IPS-NIHi11 (cell line): ENCODE data around the gene GPBAR1.

Experiments used
- DNase-seq: peaks from one replicate; pipeline ENCODE4 v3.0.0; 2012; ENCODE audit warnings: mixed read lengths, low spot score

GPBAR1 gene

DNA sequence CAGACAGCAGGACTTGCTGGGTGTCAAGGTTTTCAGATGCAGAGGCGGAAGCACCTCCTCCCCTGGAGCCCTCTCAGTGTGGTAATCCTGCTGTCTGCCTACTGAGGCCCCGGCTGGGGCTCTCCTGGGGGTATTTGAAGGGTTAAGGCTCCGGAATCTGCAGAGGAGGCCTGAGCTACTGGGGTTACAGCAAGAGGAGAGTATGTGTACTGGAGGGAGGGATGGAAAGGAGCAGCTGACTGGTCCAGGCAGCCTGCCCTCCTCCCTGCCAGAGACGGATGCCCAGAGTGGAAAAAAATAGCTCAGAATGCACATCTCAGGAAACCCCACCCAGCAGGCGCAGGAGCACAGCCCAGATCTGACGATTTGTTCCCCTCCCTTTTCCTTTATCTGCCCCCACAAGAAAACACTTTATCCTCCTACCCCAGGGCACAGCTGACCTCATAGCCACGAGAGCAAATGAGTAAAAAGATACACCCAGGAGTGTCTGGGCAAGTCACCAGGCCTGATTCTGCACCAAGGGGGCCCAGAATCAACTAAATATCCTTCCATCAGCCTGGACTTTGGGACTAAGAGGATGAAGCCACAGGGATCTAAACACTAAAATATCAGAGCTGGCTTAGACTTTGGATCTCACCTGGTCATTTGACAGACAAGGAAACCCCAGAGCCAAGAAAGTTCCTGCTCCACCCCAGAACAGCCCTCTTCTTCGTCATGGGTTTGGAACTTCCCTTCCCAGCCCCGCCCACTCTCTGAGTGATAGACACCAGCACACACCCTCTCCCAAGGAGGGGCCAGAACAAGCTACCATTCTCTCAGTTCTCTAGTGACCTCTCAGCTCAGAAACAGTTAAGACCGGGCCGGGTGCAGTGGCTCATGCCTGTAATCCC, 26.0 kb downstream of the GPBAR1 start:
- DNase-seq, result peak; percentile 85

- DNase-seq, result no peak
Measured at GRCh38 chr2:218289639-218290315, 29.0 kb downstream of the GPBAR1 start.

DNA sequence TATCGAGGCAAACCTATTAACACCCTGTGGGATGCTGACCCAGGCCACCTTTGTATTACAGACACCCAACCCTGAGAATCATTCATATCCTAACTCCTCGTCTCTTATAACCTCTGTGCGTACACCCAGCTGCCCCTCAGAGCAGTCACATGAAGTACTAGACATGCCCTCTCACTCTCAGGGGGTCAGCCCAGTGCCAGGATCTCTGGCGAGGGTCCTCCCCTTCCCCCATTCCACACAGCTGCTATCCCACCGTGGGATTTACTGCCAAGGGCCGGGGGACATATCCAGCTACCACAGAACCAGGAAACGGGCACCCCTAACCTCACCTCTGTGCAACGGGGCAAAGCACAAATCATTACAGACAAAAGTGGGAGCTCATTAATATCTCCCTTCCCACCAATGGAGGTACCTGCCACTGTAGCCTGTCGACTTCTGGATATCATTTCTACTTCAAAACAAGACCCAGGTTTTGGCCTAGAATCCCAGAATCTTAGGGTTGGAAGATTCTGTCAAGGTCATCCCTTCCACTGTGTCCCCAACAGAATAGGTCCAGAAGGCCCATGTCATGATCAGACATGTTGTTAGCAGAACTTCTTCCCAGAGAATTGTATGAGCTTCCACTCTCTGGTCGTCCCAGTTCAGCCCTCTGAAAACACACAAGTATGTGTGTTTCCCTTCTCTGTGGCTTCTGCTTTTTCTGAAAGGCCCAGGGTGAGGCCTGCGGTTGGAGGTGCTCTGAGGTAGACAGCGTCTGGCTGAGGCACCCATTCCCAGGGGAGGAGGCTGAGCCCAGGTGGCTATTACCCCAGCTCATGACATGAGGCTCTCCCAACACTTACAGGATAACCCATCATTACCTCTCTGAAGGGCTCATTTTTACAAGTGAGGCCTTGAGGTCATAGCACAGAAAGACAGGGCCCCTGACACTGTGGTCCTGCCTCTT, 29.8 kb downstream of the GPBAR1 start:
- DNase-seq, result no peak

GRCh38 chr2:218291318-218292047, 30.7 kb downstream of the GPBAR1 start:
- DNase-seq, result no peak

- peak; percentile 98 for DNase-seq
Measured at GRCh38 chr2:218292048-218293014, 31.5 kb downstream of the GPBAR1 start, which contains the start of gene TMBIM1. Gene TMBIM1, minus strand, starts transcription at chr2:218292503. Its CDS starts 10,362 bp downstream, at chr2:218282141.

DNA sequence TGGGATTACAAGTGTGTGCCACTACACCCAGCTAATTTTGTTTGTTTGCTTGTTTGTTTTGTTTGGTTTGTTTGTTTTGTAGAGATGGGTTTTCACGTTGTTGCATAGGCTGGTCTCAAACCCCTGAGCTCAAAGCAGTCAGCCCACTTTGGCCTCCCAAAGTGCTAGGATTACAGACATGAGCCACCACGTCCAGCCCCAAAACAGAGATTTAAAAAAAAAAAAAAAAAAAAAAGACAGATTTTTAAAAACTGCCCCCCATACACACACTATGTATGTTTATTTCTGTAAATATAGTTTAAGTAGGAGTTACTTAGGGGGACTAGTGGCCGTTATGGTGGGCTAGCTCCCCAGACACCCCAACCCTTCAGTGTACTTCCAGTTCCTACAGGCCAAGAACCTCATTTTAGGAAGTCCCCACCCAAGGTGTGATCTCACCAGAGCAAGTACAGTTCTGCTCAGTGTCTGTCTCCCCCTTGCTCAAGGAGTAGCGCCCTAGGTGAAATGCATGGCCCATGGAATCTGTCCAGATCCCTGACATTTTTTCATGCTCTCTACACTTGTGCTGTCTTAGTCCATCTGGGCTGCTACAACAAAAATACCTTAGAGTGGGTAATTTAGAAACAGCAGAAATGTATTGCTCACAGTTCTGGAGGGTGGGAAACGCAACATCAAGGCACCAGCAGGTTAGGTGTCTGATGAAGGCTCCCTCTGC, 33.1 kb downstream of the GPBAR1 start:
- no peak for DNase-seq

DNA sequence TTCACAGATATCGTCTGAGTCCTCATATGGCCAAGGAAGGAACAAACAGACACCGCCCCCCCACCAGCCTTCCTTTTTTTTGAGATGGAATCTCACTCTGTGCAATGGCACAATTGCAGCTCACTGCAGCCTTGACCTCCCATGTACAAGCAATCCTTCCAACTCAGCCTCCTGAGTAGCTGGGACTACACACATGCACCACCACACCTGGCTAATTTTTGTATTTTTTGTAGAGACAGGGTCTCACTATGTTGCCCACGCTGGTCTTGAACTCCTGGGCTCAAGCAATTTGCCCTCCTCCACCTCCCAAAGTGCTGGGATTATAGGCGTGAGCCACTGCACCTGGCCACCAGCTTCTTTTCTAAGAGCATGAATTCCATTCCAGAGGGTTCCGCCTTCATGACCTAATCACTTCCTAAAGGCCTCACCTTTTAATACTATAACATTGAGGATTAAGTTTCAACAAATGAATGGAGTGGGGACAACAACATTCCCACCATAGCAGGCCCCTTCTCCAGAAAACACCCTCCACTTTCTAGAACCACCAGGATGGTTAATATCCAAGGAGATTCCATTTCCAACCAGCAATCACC, 33.7 kb downstream of the GPBAR1 start:
- no peak for DNase-seq

- DNase-seq, result no peak
Measured at GRCh38 chr2:218295029-218295428, 34.2 kb downstream of the GPBAR1 start.

DNA sequence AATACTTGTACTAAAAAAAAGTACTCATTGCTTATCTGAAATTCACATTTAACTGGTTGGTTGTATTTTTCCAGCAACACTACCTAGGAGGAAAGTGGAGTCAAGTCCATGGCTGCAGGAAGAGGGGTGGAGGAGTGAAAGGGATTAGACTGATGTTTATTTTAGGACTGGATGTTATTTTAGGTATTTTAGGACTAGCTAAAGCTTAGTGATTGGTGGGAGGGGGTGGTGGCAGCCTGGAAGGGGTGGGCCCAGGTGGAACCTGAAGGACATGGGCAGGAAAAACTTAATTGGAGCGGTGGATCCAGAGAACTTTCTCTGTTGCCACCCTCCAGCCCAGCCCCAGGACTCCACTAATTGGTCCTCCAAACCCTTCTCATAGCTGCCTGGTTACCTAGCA, 35.4 kb downstream of the GPBAR1 start:
- no peak for DNase-seq

- no peak for DNase-seq
Measured at GRCh38 chr2:218296847-218297246, 36.0 kb downstream of the GPBAR1 start.

DNA sequence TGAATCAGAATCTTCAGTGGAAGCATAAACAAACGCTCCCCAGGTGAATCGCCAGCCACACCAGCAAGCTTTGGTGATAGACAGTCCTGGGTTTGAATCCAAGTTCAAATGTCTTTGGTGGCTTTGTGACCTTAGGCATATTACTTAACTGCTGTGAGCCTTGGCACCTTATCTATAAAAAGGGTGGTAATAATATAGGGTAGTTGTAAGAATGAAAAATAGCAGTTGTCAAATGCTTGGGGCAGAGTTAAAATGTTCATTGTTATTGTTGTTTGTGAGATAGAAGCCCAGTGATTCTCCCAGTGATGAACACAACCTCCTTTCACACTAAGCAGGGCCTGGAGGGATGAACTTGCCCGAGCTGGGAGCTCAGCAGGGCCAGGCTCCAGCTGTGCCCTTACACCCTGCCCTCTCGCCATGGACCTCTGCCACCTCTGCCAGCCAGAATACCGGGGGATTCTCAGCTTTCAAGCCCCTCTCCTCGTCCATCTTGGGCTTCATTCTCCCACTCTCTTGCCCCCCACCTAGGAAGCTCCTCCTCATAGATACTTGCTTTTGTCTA, 37.6 kb downstream of the GPBAR1 start:
- DNase-seq, result no peak

GRCh38 chr2:218300141-218300540, 39.3 kb downstream of the GPBAR1 start:
- DNase-seq, result no peak

- peak; percentile 79 for DNase-seq
Measured at GRCh38 chr2:218301176-218301819, 40.5 kb downstream of the GPBAR1 start.

GRCh38 chr2:218305383-218305782, 44.6 kb downstream of the GPBAR1 start:
- no peak for DNase-seq

DNA sequence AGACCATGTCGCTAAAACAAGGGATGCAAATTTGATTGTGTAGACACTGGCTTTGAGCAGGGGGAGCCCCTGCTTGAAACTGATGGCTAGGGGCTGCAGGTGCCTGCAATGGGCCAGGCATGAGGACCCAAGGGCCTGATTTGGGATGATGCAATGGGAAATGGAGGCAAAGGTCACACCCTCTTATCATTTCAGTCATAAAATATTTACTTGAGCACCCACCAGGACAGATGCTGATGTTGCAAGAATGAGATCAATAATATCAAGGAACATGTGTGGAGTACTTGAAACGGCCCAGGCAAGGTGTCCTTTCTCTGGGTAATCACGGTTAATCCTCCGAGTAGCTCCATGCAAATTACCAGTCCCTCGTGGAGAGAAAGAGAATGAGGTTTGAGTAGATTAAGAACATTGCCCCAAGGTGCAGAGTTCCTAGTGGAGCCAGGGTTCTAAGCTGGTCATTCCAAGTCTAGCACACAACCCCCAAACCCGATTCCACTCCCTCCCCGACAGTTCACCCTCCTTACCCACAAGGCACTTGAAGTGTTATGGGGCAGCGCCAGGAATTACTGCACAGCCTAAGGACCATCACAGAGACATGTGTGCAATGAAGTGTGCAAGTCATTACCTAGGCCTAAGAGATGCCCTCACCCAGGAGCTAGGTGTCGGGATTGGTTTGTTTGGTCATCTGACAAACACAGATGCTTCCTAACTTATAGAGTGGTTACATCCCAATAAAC, 45.5 kb downstream of the GPBAR1 start:
- DNase-seq, result no peak

DNA sequence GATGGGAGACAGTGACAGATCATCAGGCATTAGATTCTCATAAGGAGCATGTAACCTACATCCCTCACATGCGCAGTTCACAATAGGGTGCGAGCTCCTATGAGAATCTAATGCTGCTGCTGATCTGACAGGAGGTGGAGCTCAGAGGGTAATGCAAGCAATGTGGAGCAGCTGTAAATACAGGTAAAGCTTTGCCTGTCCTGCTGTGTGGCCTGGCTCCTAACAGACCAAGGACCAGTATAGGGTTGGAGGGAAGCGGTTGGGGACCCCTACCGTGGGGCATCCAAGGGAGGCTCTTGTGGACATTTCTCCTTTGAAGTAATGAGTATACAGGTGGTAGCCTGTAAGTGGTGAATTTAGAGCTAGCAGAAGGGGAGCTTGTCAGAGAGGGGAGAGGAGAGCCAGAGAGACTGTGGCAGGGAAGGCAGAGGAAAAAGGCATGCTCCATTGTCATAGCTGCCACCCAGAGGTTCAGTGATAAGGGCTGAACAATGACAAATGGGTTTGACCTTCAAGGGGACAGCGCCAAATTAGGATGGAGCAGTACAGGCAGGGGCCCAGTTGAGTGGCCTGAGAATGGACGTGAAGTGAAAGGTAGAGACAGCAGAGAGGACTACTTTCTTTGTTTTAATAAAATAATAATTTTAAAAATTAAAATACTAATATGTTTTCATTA, 46.7 kb downstream of the GPBAR1 start:
- DNase-seq, result no peak
